ENCODE measurements around the gene POU2F1. TPM values are rescaled to one million over a fixed set of nuclear protein-coding genes. Genes with fewer than 3 reads are reported as not detected.
"Not testable (repeated sequence)": the region's sequence is repeated elsewhere in the genome, so short reads cannot be mapped to it uniquely, and the experiment has no call there.

The POU2F1 gene
- total RNA-seq, 1 experiment from 2014 or later, result 4.8 TPM

DNA sequence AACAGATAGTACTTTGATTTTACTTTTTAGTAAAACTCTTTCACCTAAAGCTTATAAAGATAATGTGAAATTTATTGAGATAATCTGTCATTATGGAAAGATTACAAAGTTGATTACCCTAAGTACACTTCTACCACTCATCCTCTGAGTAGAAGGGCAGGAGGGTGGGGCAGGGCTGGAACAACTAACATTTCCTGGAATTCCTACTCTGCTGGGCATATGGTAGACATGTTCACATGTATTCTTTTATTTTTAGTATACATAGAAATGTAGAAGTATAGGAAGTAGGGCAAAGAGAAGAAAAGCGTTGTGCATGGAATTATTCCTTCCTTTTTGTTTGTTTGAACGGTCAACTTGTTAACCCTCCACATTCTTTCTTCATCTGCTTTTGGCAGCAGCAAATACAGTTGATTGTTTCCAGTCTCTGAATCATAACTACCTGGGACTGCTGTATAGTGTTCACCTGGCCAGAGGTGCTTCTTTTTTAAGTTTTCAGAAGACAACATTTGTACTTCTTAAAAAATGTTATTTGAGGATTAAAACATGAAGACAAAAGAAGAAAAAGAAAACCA lies 85.1 kb downstream of the POU2F1 start:
- no peak for DNase-seq (ENCODE audit: low read depth)

DNA sequence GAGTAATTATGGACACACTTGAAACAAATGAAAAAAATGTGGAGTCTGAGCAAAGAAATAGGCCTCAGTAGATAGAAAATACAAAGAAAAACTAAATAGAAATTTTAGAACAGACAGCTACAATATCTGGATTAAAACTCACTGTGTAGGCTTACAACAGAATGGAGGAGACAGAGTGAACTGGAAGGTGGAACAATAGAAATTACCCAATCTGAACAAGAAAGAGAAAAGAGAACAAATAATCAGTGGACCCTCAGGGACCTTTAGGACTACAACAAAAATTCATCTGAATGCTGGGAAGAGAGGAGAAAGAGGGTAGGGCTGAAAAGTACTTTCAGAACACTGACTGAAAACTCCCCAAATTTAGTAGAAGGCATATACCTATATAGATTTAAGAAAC lies 90.0 kb downstream of the POU2F1 start:
- DNase-seq (ENCODE audit: low read depth), result no peak

DNA sequence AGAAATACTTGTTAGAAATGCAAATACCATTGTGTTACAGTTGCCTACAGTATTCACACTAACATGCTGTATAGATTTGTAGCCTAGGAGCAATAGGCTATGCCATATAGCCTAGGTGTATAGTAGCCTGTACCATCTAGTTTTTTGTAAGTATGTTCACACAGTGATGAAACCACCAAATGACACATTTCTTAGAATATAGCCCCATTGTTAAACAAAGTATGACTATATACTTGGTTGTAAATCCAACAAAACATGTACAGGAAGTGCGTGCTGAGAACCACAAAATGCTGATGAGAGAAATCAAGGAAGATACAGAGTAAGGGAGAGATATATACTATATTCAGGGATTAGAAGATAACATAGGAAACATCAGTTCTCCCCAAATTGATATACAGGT lies 92.2 kb downstream of the POU2F1 start:
- no peak for DNase-seq (ENCODE audit: low read depth)

DNA sequence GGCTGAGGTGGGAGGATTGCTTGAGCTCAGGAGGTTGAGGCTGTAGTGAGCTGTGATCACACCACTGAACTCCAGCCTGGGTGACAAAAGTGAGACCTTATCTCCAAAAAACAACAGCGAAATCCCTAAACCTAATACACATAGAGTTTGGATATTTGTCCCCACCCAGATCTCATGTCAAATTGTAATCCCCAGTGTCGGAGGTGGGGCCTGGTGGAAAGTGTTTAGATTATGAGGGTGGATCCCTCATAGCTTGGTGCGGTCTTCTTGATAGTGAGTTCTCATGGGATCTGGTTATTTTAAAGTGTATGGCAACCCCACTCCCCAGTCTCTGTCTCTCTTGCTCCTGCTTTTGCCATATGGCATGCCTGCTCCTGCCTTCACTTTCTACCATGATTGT lies 94.0 kb downstream of the POU2F1 start:
- DNase-seq (ENCODE audit: low read depth), result no peak

DNA sequence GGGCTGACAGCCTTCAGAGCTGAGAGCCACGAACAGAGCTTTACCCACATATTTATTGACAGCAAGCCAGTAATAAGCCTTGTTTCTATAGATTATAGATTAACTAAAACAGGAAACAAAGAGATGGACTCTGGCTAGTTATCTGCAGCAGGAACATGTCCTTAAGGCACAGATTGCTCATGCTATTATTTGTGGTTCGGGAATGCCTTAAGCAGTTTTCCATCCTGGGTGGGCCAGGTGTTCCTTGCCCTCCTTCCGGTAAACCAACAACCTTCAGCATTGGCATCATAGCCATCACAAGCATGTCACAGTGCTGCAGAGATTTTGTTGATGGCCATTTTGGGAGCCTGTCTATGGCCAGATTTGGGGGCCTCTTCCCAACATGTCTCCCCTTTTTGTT lies 96.8 kb downstream of the POU2F1 start:
- no peak for DNase-seq (ENCODE audit: low read depth)

DNA sequence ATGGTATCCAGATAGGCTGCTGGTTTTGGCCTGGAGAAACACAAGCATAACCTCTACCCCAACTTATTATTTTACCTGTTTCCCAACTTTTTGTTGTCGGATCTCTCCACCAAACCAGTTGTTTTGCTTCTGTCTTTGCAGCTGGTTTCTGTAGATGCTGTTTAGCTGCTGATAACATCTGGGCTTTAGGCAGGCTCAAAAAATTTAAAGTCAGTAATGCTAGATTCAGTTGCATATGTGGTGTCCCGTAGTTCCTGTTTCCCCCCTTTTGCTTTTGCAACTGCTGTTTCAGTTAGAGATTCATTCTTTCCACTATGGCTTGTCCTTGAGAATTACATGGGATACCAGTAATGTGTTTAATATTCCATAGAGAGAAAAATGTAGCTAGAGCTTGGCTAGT lies 98.5 kb downstream of the POU2F1 start:
- not testable (repeated sequence) for DNase-seq (ENCODE audit: low read depth)

DNA sequence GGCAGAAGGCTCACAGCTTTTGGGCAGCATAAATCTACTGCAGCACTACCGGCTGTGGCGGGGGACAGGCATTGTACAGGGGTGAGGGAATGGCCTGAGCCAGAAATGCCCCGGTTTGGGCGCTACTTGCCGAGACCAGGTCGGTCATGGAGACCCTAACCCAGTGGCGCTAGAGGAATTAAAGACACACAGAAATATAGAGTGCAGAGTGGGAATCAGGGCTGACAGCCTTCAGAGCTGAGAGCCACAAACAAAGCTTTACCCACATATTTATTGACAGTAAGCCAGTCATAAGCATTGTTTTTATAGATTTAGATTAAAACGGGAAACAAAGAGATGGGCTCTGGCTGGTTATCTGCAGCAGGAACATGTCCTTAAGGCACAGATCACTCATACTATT lies 101.8 kb downstream of the POU2F1 start:
- DNase-seq (ENCODE audit: low read depth), result no peak

DNA sequence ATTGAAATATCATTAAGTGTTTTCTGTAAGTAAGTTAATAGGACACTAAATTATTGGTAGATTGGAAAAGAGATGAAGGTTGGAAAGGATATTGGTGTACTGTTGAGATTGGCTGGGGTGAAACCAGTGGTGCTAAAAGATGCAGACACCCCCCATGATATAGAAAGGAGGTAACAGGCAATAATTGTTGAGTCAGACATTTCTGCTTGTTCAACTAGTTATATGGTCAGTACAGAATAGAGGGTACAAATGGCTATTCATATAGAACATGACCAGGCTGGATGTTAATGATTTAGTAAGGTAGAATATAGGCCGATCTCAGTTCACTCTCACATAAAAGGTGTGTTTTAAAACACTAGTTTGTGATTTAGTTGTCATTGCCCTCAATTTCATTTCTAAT lies 104.5 kb downstream of the POU2F1 start:
- no peak for DNase-seq (ENCODE audit: low read depth)

DNA sequence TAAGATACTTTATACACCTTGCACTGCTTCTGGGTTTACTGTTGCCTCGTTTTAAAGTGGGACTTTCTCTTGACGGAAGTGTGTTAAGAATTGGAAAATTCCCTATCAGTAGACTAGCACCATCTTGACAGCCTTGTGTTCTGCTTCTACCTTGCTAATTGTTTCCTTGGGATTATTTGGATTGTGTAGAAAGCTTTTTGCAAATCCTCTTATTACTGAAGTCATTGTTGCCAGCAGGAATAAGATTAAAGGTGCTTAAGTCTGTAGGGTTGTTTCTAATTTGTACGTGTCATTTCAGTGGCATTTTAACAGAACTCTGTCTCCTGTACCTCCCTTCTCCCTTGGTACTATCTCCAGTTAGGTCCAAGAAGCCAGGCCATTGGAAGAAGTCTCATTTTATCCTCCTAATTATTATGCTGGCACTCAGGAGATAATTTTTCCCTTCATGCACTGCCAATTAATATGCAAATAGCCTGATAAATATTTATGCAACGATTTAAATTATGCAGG lies 107.7 kb downstream of the POU2F1 start:
- no peak for DNase-seq (ENCODE audit: low read depth)

DNA sequence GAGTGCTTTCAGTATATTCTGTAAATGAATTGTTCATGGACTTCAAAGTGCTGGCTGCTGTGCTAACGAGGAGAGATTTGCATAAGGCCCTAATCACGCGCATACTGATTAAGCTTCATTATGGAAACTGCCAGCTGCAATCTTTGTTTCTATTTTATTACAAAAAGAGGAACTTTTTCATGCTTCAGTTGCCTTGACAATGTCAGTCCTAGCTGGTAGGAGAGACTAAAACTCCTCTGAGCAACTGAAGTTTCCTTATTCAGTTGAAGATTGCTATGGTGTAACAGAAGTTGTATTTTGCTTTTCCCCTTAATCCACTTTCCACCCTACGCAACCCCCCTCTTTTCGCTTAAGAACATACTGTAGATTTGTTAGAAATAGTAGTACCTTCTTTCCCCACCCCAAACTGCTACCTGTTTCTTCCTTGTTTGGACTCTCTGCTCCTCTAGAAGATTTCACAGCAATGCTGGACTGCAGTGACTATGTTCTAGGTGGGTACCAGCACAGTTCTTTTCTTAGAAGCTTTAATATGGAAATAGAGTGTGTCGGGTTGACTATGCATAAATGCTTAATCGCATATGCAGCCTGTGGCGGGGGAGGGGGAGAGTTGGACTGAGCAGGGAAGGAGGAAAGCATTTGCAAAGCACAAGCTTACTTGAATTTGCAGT lies 108.3 kb downstream of the POU2F1 start:
- no peak for DNase-seq (ENCODE audit: low read depth)

DNA sequence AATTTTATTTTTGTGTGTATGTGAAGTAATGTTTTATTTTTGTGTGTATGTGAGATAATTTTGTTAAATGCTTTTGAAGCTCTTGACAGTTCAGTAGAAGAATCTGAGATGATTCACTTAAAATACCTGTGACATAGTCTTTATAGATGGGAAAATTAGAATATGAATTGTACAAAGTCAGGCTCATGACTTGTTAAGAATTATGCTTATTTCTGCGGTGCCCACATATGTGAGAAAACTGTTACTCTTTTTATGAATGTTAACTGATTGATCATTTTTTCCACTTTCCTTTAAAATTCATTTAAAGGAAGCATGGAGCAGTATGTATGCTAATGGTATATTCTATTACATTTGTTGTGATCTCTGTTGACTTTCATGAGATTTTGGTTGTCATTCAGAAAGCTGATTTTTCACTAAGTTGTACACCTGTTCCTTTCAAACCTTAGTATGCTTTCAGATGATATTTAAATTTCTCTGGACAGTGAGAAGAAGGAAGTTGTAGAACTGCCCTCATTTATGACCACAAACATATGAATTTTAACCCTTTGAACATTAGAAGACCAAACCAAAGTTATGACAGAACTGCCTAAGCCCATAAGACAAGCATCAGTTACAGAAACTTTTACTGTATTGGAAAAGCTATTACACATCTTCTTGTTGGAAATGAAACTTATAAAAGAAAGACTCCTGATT lies 110.1 kb downstream of the POU2F1 start:
- DNase-seq (ENCODE audit: low read depth), result no peak

DNA sequence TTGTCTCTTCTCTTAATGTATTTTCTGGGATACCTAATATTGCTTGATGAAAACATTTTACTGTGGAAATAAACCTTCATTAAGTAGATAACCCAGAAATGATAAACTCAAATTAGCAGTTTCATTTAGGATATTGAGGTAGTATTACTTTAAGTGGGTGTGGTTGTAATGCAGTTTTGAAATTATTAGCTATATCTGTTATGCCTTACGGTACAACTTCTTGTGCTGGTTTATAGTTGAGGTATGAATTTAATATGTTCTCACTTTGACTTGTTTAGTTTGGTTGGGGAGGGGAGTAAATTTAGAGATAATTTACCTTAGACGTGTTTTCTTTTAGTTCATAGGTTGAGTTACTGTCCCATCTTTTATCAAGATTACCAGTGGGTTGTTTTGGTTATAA lies 111.0 kb downstream of the POU2F1 start:
- DNase-seq (ENCODE audit: low read depth), result no peak

DNA sequence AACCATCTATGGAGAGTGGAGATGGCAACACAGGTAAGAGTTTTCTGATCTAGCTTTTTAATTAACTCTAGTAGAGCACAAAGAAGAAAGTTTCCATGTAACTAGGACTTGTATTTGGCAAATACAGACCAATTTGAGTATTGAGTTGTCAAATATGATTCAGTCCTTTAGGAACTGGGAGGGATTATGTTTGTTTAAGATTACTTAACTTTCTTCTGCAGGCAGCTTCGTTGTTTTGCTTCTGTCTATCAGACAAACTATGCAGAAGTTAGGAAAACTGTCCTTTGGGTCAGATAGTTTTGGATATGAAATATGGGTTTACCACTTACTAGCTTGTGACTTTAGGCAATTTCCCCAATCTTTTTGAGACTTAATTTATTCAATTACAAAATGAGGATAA lies 111.8 kb downstream of the POU2F1 start:
- peak; percentile 10 for DNase-seq (ENCODE audit: low read depth)

DNA sequence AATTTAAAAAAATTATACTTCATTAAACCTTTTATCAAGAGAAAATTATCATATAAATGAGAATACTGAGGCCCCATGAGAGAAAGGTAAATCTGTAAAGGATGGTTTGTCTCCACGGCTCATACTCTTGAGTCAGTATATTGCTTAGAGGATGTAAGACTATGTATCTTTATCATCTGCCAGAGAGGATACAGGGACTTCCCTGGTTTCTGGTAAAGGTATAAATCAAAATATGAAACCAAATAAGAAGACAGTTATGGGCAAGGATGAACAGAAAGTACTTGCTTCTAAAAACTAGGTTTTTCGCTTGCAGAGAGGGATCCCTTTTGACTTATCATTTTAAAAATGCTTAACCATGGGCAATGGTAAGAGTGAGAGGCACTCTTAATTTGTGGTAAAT lies 112.4 kb downstream of the POU2F1 start:
- DNase-seq (ENCODE audit: low read depth), result no peak

DNA sequence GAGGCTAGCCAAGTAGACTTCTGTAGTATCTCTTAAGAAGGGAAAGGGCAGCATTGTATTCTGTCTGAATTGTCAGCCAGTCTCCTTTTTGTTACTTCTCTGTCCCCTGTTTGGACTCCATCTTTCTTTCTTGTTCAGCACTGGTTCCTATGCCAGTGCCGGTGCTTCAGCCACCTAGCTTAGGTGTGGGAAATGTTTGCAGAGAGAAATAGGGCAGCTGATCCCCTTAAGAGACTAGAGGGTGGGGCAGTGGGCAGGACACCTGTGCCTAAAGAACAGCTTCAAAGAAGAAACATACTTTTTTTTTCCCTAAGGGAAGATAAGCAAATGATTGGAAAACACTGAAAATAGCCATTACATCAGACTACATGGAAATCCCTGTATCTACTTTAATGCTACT lies 113.0 kb downstream of the POU2F1 start:
- no peak for DNase-seq (ENCODE audit: low read depth)

DNA sequence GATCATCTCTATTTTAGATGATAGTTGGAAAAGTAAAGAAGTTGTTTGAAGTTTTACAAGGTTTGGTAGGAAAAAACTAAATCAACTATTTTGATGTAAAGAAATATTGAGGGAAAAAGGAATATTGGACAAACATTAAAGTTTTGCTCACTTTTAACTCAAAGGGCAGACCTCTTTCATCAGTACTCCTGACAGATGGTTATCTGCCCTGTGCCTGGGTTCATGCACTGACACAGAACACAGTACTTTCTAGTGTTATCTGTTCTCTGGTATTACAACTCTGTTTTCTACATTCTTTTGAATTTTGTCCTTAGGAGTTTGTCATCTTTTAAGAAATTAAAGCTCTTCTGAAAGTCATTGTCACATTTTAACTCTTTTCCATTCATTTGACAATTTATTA lies 118.7 kb downstream of the POU2F1 start:
- no peak for DNase-seq (ENCODE audit: low read depth)

DNA sequence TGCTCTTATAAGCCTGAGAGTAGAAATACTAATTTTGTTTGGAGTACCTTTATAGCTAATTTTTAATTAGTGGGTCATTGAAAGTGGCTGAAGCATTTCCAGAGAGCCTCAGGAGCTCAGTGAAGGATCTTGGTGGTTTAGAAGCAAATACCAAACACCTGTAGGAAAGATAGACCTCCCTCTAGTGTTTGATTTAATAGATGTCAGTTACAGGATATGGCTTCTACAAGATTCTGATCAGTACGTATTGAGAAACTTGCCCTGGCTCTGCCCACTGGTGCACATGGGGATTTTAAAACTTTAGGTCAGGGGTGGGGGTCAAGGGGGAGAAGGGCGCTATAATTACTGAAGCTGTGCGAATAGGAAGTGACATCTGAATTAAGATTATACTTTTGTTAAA lies 122.2 kb downstream of the POU2F1 start:
- no peak for DNase-seq (ENCODE audit: low read depth)

DNA sequence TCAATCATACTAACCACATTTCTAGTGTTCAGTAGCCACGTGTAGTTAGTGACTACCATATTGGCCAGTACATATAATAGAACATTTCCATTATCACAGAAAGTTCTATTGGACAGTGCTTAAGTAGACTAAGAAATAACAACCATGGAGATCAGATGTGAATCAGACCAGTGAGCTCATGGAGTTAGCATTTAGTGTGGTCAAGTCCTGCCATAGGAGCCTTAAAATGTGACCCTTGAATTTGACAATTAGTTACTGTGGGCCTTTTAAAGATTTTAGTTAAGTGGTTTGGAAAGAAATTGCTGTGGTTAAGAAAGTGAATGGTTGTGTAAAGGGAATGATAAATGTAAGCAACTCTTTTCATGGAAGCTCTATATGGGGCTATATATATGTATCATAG lies 123.4 kb downstream of the POU2F1 start:
- DNase-seq (ENCODE audit: low read depth), result peak; percentile 50

DNA sequence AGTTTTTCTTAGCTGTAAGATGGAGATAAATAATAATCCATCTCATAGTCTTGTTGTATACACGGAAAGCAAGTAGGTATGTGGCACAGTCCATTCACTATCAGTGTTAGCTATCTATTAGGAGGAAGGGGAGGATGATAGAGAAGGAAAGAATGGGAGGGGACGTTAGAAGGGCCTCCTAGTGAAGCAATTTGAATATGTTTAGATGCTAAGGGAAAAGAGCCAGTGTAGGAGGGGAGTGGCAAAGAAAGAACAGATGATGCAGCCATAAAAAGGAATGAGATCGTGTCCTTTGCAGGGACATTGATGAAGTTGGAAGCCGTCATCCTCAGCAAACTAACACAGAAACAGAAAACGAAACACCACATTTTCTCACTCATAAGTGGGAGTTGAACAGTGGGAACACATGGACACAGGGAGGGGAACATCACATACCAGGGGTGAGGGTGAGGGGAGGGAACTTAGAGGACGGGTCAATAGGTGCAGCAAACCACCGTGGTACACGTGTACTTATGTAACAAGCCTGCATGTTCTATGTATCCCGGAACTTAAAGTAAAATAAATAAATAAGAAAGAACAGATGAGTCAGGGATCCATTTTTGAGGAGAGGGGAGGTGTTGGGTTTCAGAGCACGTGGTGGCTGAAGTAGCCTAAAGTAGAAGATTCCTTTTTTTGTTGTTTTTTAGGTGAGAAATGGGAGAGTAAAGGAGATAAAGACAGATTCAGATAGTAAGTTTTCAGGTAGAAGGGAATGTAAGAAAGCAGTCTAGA lies 124.1 kb downstream of the POU2F1 start:
- DNase-seq (ENCODE audit: low read depth), result no peak

DNA sequence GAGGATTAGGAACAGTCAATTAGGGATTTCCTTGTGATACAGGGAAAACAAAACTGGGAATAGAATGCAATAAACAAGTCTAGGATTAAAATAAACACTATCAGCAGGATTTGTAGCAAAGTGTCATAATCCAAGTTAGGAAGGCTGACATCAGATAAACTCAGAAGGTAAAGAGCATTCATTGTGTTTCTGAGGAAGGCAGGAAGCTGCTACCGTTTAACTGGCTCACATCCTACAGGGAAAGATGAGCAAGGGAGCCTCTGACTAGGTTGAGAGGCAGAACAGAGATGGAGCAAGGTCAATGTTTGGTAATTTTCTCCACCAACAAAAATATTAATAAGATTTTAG lies 124.7 kb downstream of the POU2F1 start:
- DNase-seq (ENCODE audit: low read depth), result no peak

DNA sequence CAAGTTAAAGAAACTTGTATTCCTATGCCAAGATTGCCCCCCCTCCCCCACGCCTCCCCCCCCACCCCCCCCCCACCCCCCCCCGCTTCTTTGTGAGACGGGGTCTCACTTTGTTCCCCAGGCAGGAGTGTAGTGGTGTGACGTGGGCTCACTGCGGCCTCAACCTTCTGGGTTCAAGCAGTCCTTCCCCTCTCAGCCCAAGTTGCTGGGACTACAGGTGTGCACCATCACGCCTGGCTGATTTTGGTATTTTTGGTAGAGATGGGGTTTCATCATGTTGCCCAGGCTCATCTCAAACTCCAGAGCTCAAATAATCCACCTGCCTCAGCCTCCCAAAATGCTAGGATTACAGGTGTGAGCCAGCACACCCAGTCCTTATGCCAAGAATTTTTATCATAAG lies 136.6 kb downstream of the POU2F1 start:
- DNase-seq (ENCODE audit: low read depth), result no peak

DNA sequence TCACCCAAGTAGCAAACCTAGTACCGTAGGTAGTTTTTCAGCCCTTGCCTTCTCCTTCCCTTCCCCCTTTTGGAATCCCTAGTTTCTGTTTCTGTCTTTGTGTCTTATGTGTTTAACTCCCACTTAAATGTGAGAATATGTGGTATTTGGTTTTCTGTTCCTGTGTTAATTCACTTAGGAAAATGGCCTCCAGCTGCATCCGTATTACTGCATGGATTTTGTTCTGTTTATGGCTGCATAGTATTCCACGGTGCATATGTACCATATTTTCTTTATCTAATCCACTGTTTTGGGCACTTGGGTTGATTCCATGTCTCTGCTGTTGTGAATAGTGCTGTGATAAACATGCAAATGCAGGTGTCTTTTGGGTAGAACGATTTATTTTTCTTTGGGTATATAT lies 138.6 kb downstream of the POU2F1 start:
- no peak for DNase-seq (ENCODE audit: low read depth)

Data from LHCN-M2 (cell line).